Mesothelial cell of epicardium (in vitro differentiated cells): ENCODE results near the gene PAF1. TPM values are rescaled to one million over a fixed set of nuclear protein-coding genes. Genes with fewer than 3 reads are reported as not detected.

Experiments
- DNase-seq, 2 experiments: peaks; one replicate each; pipeline ENCODE4 v3.0.0; 2021; ENCODE audit warnings: low spot score in 2 of 2; ENCODE audit not compliant: unreplicated experiment in 2 of 2
- H3K27ac Mint-ChIP-seq: 2 replicates; pipeline ENCODE4 v1.8.0; 2021; ENCODE audit warnings: mixed read lengths
- H3K27me3 Mint-ChIP-seq: 2 replicates; pipeline ENCODE4 v1.8.0; 2021; ENCODE audit warnings: low read depth, mixed read lengths
- H3K36me3 Mint-ChIP-seq: 2 replicates; pipeline ENCODE4 v1.8.0; 2021; ENCODE audit warnings: mixed read lengths
- H3K4me1 Mint-ChIP-seq: 2 replicates; pipeline ENCODE4 v1.8.0; 2021; ENCODE audit warnings: mixed read lengths
- H3K4me3 Mint-ChIP-seq: 2 replicates; pipeline ENCODE4 v1.8.0; 2021; ENCODE audit warnings: mild to moderate bottlenecking, moderate library complexity, mixed read lengths
- H3K9me3 Mint-ChIP-seq: 2 replicates; pipeline ENCODE4 v1.8.0; 2021; ENCODE audit warnings: mixed read lengths
- total RNA-seq: library from RNA; stranded (reverse); gene quantifications from 3 replicates; pipeline ENCODE4 v1.2.1, GENCODE V29; 2021
- TF ChIP-seq, protein P1 (sequence below): fragments of 200-600 bp; sonication (generic); IDR thresholded peaks from one replicate; pipeline ENCODE4 v1.5.0; 2021; ENCODE audit warnings: antibody characterized with exemption; ENCODE audit not compliant: unreplicated experiment

PAF1 gene
- total RNA-seq, 1 donor from 2014 or later, result 41.4 TPM

DNA sequence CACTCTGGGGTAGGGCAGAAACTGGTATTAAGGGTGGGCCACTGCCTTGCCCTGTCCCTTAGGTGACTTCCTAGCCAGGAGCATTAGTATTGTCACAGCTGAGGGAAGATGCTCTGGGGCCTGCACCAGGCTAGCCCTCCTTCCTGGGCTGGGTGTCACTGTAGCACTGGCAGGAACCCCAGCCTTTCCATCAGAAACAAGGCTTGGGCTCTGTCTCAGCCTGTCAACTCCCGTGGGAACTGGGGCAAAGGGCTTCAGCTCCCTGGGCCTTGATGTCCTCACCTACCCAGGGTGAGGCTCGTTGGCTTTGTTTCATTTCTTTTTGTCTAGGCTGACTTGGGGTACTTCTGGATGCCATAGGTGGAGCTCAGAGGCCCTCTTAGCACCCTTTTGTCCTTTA is 18.0 kb downstream of the PAF1 start:
- H3K4me1 Mint-ChIP-seq, result no peaks in the 10 kb centered on the region
- TF ChIP-seq, protein P1, sequence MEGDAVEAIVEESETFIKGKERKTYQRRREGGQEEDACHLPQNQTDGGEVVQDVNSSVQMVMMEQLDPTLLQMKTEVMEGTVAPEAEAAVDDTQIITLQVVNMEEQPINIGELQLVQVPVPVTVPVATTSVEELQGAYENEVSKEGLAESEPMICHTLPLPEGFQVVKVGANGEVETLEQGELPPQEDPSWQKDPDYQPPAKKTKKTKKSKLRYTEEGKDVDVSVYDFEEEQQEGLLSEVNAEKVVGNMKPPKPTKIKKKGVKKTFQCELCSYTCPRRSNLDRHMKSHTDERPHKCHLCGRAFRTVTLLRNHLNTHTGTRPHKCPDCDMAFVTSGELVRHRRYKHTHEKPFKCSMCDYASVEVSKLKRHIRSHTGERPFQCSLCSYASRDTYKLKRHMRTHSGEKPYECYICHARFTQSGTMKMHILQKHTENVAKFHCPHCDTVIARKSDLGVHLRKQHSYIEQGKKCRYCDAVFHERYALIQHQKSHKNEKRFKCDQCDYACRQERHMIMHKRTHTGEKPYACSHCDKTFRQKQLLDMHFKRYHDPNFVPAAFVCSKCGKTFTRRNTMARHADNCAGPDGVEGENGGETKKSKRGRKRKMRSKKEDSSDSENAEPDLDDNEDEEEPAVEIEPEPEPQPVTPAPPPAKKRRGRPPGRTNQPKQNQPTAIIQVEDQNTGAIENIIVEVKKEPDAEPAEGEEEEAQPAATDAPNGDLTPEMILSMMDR, result no peak
- DNase-seq, result no peak
- H3K27me3 Mint-ChIP-seq, result no peaks in the 10 kb centered on the region
- no peak overlapping the region for H3K4me3 Mint-ChIP-seq
- peak overlapping the region; percentile 70 for H3K27ac Mint-ChIP-seq
- H3K9me3 Mint-ChIP-seq, result no peaks in the 10 kb centered on the region
- peaks cover 37% of the 10 kb centered on the region for H3K36me3 Mint-ChIP-seq

DNA sequence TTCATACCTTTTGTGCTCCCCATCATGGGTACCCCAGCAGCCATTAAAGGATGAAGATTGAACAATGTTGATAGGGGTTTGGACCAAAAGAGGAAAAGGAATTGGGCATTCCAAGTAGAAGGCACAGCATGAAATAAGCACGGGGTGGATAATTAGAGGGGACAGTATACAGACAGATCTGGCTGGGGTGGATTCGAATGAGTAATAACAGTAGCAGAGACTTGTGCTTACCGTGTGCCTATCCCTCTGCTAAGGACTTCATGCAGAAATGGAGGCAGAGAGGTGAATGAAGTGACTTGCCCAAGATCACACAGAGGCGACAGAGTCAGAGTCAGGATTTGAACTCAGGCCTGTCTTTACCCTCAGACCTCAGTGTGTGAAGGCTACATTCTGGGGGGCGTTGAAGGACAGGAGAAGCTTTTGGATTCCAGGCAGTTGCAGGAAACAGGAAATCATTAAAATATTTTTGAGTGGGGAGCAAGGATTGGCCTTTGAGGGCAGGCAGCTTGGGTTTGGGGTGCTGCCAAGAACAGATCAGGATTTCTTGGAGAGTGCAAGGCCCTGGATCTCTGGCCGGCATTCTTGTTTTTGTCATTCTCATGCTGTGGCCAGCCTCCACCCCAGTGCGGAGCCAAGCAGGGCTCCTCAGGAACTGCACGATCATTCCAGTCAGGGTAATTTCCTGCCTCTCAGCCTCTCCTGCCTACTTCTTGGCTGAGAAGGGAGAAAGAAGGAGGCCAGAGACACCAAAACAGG is 18.7 kb downstream of the PAF1 start:
- H3K9me3 Mint-ChIP-seq, result no peaks in the 10 kb centered on the region
- no peaks in the 10 kb centered on the region for H3K4me1 Mint-ChIP-seq
- H3K27ac Mint-ChIP-seq, result peak overlapping the region; percentile 70
- H3K4me3 Mint-ChIP-seq, result no peak overlapping the region
- H3K36me3 Mint-ChIP-seq, result peaks cover 37% of the 10 kb centered on the region
- DNase-seq, result no peak
- no peaks in the 10 kb centered on the region for H3K27me3 Mint-ChIP-seq
- TF ChIP-seq, protein P1, result no peak

DNA sequence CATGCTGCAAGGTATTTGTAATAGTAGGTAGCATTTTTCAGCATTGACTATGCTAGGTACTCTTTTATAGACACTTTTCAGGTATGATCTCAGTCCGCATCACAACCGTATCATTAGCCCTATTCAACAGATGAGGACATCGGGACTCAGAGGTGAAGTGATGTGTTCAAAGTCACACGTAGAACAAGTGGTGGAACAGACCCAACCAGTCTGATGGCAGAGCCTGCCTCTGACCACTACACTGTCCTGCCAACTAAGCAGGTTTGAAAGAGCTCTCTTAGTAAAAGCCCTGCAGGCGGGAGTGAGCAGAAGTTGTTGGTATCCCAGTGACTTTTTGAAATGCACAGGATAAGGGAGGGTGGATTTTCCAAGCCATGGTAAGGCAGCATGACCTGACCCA is 20.2 kb downstream of the PAF1 start:
- DNase-seq, result no peak
- TF ChIP-seq, protein P1, result no peak
- H3K27me3 Mint-ChIP-seq, result no peaks in the 10 kb centered on the region
- H3K4me1 Mint-ChIP-seq, result no peaks in the 10 kb centered on the region
- no peak overlapping the region for H3K27ac Mint-ChIP-seq
- H3K36me3 Mint-ChIP-seq, result peaks cover 42% of the 10 kb centered on the region
- no peak overlapping the region for H3K4me3 Mint-ChIP-seq
- H3K9me3 Mint-ChIP-seq, result no peaks in the 10 kb centered on the region

DNA sequence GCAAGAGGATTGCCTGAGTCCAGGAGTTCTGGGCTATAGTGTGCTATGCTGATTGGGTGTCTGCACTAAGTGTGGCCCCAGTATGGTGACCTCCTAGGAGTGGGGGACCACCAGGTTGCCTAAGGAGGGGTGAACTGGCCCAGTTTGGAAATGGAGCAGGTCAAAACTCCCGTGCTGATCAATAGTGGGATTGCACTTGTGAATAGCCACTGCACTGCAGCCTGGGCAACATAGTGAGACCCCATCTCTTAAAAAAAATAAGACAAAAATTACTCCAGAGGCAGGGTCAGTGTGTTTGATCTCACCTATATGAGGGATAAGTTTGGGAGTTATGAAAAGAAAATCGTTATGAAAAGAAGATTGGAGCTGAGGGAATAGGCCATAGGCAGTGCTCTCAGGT is 21.7 kb downstream of the PAF1 start:
- TF ChIP-seq, protein P1, result no peak
- Mint-ChIP-seq H3K27ac (no peak overlapping the region), H3K4me3 (no peak overlapping the region), H3K4me1 (no peaks in the 10 kb centered on the region), H3K36me3 (peaks cover 39% of the 10 kb centered on the region), H3K27me3 (no peaks in the 10 kb centered on the region), H3K9me3 (no peaks in the 10 kb centered on the region)
- no peak for DNase-seq

DNA sequence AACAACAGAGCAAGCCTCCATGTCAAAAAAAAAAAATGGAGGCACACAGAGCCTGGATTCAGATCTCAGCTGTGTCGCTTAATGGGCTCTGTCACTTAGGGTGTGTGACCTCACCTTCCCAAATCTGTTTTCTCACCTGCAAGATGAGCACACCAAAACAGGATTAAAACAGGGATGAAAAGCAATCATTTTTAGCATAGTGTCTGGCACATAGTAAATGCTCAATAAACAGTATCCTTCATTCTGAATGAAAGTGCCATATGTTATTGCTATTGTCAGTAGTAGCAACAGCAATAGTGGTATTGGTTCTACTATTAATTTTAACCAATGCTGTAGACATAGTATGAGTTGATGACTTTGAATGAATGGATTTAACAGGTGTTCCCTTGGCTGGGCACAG is 25.4 kb downstream of the PAF1 start:
- TF ChIP-seq, protein P1, result no peak
- H3K36me3 Mint-ChIP-seq, result peaks cover 36% of the 10 kb centered on the region
- H3K9me3 Mint-ChIP-seq, result no peaks in the 10 kb centered on the region
- no peaks in the 10 kb centered on the region for H3K4me1 Mint-ChIP-seq
- no peak overlapping the region for H3K4me3 Mint-ChIP-seq
- no peaks in the 10 kb centered on the region for H3K27me3 Mint-ChIP-seq
- no peak overlapping the region for H3K27ac Mint-ChIP-seq
- no peak for DNase-seq
